Umbilical cord (tissue), 2 donors: ENCODE data around the gene IVD. TPM values are rescaled to one million over a fixed set of nuclear protein-coding genes. Genes with fewer than 3 reads are reported as not detected.

Source experiments
- DNase-seq: peaks from one replicate; pipeline ENCODE4 v3.0.0-alpha.2; 2015; ENCODE audit warnings: low spot score
- total RNA-seq: library from RNA; depleted of rRNA; stranded (reverse); fragments of >200 nt; gene quantifications from one replicate; pipeline ENCODE4 v1.2.3, GENCODE V29; 2014; ENCODE audit warnings: low replicate concordance; ENCODE audit not compliant: insufficient read depth

IVD gene
- total RNA-seq, 1 donor from 2014 or later: 37.6 TPM

DNA sequence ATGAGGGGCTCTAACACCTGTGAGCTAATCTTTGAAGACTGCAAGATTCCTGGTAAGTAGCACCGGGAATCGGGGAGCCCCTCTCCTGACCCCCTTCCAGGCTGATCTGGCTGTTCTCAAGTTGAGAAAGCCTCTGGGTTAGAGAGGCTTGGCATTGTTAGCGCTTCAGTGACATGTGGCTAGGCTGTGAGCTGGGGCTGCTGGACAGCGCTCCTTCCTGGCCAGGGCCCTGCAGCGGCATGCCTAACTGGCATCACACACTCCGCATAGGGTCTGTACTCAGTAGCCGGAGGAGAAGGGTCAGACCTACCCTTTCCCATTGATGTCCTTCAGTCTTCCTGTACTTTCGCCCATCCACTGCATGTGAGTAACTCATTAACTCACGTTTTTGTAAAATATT, 7.4 kb downstream of the IVD start:
- DNase-seq: no peak

DNA sequence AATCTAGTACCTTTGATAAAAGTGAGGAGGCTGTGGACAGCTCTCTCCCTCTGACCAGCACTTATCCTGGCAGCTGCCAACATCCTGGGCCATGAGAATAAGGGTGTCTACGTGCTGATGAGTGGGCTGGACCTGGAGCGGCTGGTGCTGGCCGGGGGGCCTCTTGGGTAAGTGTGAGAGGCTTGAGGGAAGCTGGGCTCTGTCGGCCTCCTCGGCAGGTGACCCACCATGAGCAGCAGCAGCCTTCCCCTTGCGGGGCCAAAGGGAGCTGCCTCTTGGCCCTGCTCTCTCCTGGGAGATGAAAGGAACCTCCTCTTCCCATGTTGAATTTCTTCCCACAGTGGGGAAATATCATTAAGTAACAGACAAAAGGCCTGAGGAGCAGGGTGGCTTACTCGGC, 9.2 kb downstream of the IVD start:
- DNase-seq: no peak

DNA sequence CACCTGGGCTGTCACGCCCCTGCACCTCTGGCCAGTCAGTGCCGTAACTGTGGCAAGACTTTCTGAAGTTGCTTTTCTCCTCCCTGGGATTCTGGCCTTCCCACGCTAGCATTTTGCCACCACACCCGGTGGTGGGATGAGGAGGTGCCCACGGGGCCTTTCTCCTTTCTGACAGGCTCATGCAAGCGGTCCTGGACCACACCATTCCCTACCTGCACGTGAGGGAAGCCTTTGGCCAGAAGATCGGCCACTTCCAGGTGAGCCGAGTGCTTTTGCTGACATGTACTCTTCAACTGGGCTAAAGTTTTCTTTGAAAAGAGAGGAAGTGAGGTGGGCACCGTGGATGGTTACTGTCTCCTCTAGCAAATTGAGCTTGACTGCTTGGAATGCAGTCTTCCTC, 9.6 kb downstream of the IVD start:
- DNase-seq: no peak

DNA sequence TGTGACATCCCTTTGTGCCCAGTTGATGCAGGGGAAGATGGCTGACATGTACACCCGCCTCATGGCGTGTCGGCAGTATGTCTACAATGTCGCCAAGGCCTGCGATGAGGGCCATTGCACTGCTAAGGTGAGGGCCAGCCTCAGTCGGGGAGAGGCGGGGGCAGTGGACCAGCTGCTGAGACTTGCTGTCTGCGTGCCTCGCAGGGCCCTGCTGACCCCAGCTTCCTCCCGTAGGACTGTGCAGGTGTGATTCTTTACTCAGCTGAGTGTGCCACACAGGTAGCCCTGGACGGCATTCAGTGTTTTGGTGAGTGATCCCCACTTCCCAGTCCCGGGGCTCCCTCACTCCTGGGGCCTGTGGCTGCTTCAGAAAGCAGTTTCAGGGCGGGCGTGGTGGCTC, 10.5 kb downstream of the IVD start:
- no peak for DNase-seq

DNA sequence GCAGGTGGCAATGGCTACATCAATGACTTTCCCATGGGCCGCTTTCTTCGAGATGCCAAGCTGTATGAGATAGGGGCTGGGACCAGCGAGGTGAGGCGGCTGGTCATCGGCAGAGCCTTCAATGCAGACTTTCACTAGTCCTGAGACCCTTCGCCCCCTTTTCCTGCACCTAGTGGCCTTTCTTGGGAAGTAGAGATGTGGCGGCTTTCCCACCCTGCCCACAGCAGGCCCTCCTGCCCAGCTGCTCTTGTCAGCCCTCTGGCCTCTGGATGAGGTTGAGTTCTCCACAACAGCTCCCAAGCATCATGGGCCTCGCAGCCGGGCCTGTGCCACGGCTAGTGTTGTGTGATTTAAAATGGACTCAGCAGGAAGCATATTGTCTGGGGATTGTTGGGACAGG, 12.5 kb downstream of the IVD start:
- DNase-seq: no peak

DNA sequence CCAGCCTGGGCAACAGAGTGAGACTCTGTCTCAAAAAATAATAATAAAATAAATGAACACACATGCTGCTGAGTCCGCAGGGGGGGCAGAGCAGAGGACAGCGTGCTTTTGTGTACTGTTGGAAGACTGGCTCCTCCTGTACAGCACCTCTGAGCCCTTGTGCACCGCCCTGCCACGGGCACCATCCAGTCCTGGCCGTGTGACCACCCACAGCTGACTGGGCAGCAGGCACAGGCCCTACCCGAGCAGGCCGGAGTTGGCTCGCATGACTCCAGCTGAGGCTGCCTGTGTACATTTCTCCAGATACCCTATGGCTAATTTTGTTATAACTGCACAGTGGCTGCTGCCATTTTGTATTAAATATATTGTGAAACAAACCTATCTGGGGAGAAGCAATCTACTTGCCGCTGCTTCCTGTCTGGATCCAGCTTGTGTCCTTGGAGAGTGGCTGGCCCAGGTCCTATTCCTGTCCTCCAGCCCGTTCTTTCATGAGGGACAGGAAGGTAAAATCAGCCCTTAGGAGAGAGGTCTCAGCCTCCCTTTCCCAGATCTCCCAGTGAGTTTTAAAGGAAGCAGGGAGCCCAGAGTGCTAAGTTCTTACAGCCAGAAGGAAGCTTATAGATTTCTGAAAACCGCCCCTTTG, 14.6 kb downstream of the IVD start:
- no peak for DNase-seq

DNA sequence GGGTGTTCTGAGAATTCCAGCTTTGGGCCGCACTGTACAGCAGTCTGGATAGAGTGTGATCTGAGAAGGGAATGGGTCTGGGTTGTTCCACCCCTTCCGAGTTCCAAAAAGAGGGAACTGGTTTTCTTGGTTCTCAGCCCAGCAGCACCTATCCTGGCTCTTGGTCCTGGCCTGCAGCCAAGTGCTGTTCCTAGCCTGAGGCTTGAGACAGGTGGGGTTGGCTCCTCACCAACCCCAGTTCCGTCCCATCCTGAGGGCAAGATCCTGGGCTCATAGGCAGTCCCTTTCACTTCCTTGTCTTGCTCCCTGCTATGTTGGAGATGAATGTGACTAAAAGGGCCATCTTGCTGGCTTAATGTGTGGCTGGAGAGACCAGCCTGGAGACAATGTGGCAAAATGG, 15.2 kb downstream of the IVD start:
- DNase-seq: peak; percentile 16

DNA sequence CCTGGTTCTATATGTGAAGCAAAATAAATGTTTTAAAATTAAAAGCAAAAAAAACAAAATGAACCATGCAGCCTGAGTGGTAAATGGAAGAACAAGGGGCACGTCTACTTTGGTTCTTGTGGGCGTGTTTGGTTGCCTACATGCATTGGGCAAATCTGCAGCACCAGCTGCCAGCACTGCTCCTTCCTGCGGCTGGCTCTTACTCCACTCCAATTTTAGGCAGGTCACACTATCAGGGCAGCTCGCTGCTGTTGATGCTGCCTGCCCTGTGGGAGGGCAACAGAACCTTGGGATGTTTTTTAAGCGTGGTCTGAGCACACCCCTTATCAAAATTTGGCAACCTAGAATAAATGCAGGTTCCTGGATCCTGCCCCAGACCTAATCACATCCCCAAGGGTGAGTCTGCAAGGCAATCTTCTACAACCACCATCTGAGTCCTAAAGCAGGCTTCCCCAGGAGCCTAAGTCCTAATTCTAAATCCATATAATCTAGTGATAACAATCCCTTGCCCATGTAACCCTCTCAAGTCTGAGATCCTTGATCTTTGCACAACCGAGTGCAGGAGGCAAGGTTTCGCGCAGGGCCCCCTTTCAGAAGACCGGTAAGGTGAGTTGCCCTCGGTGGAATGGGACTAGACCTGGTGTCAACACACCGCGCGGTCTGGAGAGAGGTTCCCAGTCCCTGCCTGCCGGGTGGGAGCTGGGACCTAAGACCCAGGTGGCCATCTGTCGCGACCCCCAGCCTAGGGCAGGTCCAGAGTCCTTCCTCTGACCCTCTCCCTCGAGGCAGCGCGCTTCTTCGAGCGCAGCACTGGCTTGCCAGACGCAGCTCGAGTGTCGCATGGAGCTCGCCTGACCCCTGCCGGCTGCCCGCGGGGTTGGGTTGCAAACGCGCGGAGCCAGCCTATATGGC, 15.9 kb downstream of the IVD start:
- DNase-seq: peak; percentile 68

DNA sequence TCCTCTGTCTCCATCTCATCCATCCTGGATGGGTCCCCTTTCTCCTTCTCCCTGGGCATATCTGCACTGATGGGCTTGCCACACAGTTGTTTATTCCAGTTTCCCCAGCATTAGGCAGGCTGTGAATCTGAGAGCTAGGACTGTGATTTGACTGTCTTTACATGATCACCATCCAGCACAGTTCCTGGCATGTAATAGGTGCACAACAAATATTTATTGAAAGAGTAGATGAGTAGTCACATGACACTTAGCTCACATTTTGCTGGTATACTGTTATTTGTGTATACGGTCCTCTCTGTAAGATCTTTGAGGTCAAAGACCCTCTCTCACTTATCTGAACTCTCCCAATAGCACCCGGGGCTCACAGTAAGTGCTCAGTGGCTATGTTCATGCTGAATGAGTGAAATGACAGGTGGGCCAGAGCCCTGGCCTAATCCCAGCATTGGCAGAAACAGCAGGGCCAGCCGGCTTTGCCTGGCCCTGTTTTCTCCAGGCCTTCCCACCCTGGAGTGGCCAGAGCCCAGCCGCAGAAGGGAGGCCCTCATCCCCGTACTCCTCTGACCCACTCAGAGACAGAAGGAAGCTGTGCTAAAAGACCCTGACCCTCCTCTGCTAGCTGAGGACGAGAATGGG, 19.0 kb downstream of the IVD start:
- no peak for DNase-seq

DNA sequence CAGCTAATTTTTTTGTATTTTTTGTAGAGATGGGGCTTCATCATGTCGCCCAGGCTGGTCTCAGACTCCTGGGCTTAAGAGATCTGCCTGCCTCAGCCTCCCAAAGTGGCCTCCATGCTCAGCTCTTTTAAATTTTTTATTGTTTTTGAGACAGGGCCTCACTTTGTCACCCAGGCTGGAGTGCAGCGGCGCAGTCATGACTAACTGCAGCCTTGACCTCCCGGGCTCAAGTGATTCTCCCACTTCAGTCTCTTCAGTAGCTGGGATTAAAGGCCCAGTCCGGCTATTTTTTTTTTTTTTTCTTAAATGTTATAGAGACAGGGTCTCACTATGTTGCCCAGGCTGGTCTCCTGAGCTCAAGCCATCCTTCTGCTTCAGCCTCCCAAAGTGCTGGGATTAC, 20.1 kb downstream of the IVD start:
- DNase-seq: no peak

DNA sequence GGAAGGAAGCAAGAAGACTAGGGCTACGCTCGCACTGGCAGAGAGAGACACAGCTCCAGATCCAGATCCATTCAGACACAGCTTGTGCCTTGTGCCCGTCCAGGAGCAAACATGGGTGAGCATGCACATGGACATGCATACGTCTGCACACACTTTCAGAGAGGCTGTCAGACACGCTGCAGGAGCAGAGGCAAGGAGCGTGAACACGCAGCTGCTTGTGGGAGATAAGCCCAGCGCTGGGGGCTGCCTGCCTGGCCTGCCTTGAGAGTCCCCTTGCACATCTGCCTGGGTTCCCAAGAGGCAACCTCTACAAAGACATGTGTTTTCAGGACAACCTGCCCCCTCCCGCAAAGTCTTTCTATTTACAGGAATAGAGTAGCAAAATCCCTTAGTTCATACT, 21.6 kb downstream of the IVD start:
- DNase-seq: no peak

DNA sequence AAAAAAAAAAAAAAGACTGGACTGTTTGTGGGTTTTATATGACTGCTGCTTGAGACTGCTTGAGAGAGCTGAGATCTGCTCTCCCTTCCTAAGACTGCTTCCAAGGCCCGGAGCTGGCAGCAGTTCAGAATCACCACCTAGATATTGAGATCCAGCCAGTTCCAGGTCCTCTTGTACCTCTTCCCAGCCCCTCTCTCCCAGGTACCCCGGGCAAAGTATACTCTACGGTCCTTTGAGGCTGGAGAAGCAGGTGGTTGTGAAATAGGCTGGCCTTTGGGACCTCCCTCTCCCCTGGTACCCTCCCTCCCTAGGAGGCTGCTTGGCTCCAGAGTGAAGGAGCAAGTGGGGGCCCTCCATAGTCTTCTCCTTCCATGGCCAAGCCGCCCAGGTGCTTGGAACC, 22.6 kb downstream of the IVD start:
- DNase-seq: no peak

DNA sequence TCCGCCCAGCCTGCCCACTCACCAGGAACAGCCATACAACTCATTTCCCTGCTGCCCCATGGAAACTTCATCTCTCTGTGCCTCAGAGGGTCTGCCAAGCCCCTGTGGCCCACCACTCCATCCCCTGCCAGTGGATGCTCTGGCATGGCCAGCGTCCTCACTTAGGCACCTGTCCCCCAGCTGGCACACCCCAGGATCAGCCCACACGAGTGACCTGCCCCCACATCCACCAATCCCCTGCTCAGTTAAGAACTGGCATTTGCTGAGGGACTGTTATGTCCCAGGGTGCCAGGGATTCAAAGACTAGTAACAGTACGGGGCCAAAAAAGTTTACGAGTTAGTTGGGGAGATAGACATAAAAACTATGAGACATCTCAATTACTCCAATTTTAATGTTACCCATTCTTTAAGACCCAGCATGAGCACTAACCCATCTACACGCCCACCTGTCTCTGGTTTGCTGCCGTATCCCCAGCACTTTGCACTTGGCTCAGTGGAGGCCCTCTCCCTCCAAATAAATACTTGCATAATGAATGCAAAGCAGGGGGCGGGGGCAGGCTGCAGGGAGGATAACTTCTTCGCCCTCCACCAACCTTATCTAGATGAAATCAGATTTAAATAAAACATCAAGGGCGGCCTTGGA, 23.6 kb downstream of the IVD start:
- no peak for DNase-seq

DNA sequence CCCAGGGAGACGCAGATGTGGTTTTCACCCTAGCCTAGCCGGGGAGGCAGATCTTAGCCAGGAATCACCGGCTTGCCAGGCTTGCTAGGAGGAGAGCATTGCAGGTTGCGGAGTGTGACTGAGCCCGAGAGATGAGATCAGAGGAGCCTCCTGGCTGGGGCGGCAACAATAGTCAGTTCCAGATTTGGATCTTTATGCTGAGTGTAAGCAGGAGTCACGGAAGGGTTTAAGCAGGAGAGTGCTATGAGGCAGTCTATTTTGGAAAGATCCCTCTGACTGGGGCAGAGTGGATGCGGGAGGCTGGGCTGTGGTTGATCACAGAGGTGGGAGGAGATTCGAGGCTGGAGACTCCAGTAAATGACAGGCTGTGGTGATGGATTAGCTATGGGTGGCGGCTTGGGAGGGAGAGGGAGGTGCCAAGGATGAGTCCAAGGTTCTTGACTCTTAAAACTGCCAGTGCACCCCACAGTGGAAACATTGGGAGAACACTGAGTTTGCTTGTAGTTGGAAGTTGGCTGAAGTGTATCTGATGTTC, 24.7 kb downstream of the IVD start:
- peak; percentile 59 for DNase-seq

DNA sequence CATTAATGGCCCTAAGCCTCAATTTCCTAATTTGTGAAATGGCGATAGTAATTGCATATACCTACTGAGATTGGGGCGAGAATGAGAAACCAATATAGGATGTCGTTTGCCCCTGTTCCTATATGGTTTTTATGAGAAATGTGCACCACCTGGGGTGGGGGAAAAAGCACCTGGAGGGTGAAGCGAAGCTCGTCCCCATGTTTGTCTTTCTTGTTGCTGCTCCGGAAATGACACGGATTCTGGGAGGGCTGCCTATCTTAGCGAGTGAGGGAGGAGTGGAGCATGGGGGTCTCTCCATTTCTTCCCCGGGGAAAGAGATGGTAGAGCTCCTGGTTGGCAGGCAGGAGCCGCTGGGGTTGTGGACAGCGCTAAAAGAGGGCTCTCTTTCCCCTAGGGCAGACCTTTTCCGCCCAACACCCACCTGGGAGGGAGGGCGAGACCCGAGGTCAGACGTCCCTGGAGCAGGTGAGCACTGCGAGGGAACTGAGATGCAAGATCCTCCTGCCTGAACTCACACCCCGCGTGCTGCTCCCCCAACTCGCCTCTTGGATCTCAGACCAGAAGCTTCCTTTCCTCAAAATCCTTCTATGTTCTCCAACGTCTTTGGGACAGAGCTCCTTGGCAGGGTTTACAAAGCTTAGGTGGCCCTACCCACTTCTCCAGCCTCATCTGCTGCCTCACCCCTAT, 29.6 kb downstream of the IVD start:
- DNase-seq: no peak

DNA sequence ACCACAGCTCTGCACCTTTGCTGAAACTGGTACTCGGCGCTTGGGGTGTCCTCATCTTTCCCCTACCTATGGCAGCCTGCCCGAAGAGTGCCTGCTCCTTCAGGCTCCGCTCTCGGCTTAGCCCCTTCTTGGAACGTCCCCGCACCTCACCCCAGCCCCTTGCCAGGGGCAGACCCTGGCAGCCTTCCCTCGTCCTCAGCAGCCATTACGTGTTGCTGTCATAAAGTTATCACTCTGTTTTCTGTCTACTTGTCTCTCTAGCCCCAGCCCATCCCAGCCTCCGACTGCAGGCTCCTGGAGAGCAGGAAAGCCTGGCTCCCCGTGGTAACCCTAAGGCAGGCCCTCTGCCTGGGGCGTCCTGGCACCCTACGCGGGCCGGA, 30.1 kb downstream of the IVD start:
- DNase-seq: peak; percentile 34

DNA sequence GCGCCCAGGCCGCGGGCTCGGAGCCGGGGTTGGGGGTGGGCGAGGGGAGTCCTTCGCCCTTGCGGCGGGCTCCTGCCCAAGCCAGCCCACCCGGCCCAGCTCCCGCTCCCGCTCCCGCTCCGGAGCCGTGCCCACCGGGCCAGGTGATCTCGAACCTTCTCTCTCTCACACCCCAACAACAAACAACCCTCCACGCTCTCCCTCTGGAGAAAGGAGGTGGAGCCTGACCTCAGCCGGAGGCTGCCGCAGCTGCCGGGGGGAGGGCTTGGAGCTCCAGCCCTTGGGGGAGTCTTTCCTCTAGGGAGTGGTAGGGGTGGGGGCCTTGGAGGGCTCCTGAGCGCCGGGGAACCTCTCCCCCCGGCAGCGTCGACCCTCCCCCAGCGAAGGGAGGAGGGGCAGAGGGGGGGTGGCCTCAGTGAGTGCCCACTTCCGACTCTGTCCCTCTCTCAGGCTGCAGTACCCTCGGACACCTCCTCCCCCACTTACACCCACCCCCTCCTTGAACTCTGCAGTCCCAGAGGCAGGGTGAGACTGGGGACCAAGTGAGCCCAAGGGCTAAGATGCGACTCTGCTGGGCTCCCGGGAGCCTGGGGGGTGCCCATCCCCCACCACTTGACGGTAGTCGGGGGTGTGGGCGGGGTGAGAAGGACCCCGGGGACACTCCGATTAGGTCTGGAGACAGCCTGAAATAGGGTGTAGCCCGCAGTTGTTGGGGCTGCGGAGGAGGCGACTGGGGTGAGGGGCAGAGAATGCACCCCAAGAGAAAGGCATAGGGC, 30.7 kb downstream of the IVD start:
- peak; percentile 61 for DNase-seq

DNA sequence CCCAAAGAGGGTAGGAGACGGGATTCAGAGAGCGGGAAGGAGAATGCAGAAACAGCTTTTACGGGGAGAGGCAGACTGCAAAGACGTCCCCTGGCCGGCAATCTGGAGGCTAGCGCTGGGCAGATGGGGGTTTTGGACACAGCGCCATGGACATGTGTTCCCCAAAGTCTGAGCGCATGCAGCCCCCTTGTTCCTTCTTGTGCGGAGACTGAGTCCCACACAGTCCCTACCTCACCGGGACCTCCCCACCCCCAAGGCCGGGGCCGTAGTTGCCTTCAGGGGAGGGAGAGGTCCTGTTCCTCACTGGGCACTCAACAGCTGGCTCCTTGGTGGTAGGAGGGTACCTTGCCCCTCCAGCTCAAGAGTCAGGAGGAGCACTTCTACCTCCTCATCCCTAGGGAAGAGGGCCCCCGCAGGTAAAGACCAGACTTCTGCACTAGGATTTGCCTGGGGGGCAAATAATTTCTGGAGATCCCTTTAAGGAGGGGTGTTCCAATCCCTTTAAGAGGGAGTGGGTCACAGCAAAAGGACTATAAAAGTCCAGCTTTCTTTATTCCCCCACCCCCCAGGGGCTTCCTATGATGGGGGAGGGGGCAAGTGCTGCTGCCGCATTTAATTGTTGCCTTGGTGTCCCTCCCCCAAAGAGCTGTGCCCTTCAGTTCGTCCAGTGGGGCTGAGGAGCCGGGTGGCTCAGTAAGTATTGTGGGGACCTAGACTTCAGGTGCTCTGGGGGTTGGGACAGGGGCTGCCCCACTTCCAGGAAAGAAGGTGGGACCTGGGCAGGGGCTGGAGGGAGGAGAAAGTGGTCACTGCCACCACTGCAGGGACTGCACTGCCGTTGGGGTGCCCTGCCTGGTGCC, 31.5 kb downstream of the IVD start:
- DNase-seq: peak; percentile 27
